ENCODE results near the gene TMEM254.
"Not testable (repeated sequence)": the region's sequence is repeated elsewhere in the genome, so short reads cannot be mapped to it uniquely, and the experiment has no call there.

- not testable (repeated sequence) for TF ChIP-seq CTCF, POLR2A (IDR thresholded peaks at IDR 0.05)
Measured at GRCh38 chr10:80034766-80035165, 43.7 kb upstream of the TMEM254 start.
